HG02981 (cell line): ENCODE measurements around the gene HOXC10.

Experiments
- ATAC-seq: cut with Tn5 transposase; IDR thresholded peaks from one replicate; pipeline ENCODE4 v1.9.1; 2021; ENCODE audit warnings: mild to moderate bottlenecking, moderate library complexity; ENCODE audit not compliant: unreplicated experiment

HOXC10 gene

GRCh38 chr12:54027442-54027786 is 42.5 kb downstream of the HOXC10 start:
- ATAC-seq = no peak

- ATAC-seq = no peak
Observed at GRCh38 chr12:54028314-54029201, 43.6 kb downstream of the HOXC10 start, which contains the start of gene HOXC6. HOXC6 (plus strand) TSS chr12:54028440; CDS start chr12:54028522, 82 bp downstream.

- no peak for ATAC-seq
Observed at GRCh38 chr12:54029529-54030441, 44.8 kb downstream of the HOXC10 start.

- ATAC-seq = no peak
Observed at GRCh38 chr12:54030442-54030801, 45.5 kb downstream of the HOXC10 start.

GRCh38 chr12:54030889-54031471 is 46.0 kb downstream of the HOXC10 start:
- ATAC-seq = no peak

GRCh38 chr12:54031480-54031879 is 46.5 kb downstream of the HOXC10 start:
- no peak for ATAC-seq

GRCh38 chr12:54032086-54032619 is 47.2 kb downstream of the HOXC10 start:
- ATAC-seq = no peak

GRCh38 chr12:54032627-54033100 is 47.7 kb downstream of the HOXC10 start, which contains the start of gene HOXC5:
HOXC5 (plus strand) TSS chr12:54033050; CDS start chr12:54033123, 73 bp downstream.
- no peak for ATAC-seq

- no peak for ATAC-seq
Observed at GRCh38 chr12:54033106-54033979, 48.4 kb downstream of the HOXC10 start.

- ATAC-seq = no peak
Observed at GRCh38 chr12:54033980-54034784, 49.2 kb downstream of the HOXC10 start.

- no peak for ATAC-seq
Observed at GRCh38 chr12:54034785-54035310, 49.9 kb downstream of the HOXC10 start.

- ATAC-seq = no peak
Observed at GRCh38 chr12:54035568-54036264, 50.8 kb downstream of the HOXC10 start.

- no peak for ATAC-seq
Observed at GRCh38 chr12:54036620-54037359, 51.8 kb downstream of the HOXC10 start.

- no peak for ATAC-seq
Observed at GRCh38 chr12:54037360-54038283, 52.7 kb downstream of the HOXC10 start.

- no peak for ATAC-seq
Observed at GRCh38 chr12:54038284-54038870, 53.4 kb downstream of the HOXC10 start.

- ATAC-seq = no peak
Observed at GRCh38 chr12:54038871-54039414, 54.0 kb downstream of the HOXC10 start.
